WTC11 (cell line): ENCODE results near the gene MYO6. TPM values are rescaled to one million over a fixed set of nuclear protein-coding genes. Genes with fewer than 3 reads are reported as not detected.

Experiments
- ATAC-seq: fragments of 200-7000 bp; cut with Tn5 transposase; 2 replicates; pipeline ENCODE4 v1.10.0; 2021; ENCODE audit warnings: mild to moderate bottlenecking, moderate library complexity
- CTCF ChIA-PET: fragments of 300-600 bp; sonication (Branson Sonifier 250); formaldehyde crosslinking; loops from one replicate; lab custom pipeline; 2021; ENCODE audit warnings: antibody characterized with exemption; lab: Charles Lee
- POLR2A ChIA-PET: fragments of 350-600 bp; sonication (Branson Sonifier 250); formaldehyde crosslinking; loops from one replicate; lab custom pipeline; 2021; ENCODE audit warnings: antibody characterized with exemption; lab: Charles Lee
- DNase-seq: peaks from one replicate; pipeline ENCODE4 v3.0.0; 2021; ENCODE audit warnings: low spot score
- H3K27ac Mint-ChIP-seq: 2 replicates; pipeline ENCODE4 v1.8.0; 2021; ENCODE audit warnings: mixed read lengths
- H3K27me3 Mint-ChIP-seq: 2 replicates; pipeline ENCODE4 v1.8.0; 2021; ENCODE audit warnings: low read depth, mild to moderate bottlenecking, moderate library complexity, mixed read lengths
- H3K36me3 Mint-ChIP-seq: 2 replicates; pipeline ENCODE4 v1.8.0; 2021; ENCODE audit warnings: mixed read lengths
- H3K4me1 Mint-ChIP-seq: 2 replicates; pipeline ENCODE4 v1.8.0; 2022; ENCODE audit warnings: mixed read lengths
- H3K4me3 Mint-ChIP-seq: 2 replicates; pipeline ENCODE4 v1.8.0; 2021; ENCODE audit warnings: mild to moderate bottlenecking, moderate library complexity, mixed read lengths
- H3K9me3 Mint-ChIP-seq: 2 replicates; pipeline ENCODE4 v1.8.0; 2021; ENCODE audit warnings: mixed read lengths
- CBFB ChIP-seq: sonication (generic); formaldehyde crosslinking; IDR thresholded peaks from 2 replicates; pipeline ENCODE4 v1.8.1; 2022; ENCODE audit warnings: mild to moderate bottlenecking, low read depth, missing genetic modification reagents
- CDX4 ChIP-seq: fragments of 250-450 bp; sonication (Bioruptor Pico); IDR thresholded peaks from 2 replicates; pipeline ENCODE4 v1.9.0; 2021; ENCODE audit warnings: moderate library complexity, mild to moderate bottlenecking, inconsistent platforms, borderline replicate concordance
- CREM ChIP-seq: sonication (generic); formaldehyde crosslinking; IDR thresholded peaks from 2 replicates; pipeline ENCODE4 v1.8.1; 2022; ENCODE audit warnings: mild to moderate bottlenecking, missing genetic modification reagents, moderate library complexity
- EMX1 ChIP-seq: fragments of 250-450 bp; sonication (Bioruptor Pico); IDR thresholded peaks from 2 replicates; pipeline ENCODE4 v1.8.0; 2021; ENCODE audit warnings: mild to moderate bottlenecking
- FOXJ3 ChIP-seq: sonication (generic); formaldehyde crosslinking; IDR thresholded peaks from 2 replicates; pipeline ENCODE4 v1.9.0; 2021; ENCODE audit warnings: missing genetic modification reagents, mild to moderate bottlenecking, borderline replicate concordance
- FOXK1 ChIP-seq: sonication (generic); formaldehyde crosslinking; IDR thresholded peaks from 2 replicates; pipeline ENCODE4 v1.8.0; 2022; ENCODE audit warnings: mild to moderate bottlenecking, moderate library complexity, missing genetic modification reagents
- IRF2 ChIP-seq: sonication (generic); formaldehyde crosslinking; IDR thresholded peaks from 2 replicates; pipeline ENCODE4 v1.8.0; 2022; ENCODE audit warnings: low read depth, missing genetic modification reagents, borderline replicate concordance
- MYBL2 ChIP-seq: sonication (generic); formaldehyde crosslinking; IDR thresholded peaks from 2 replicates; pipeline ENCODE4 v1.8.1; 2023; ENCODE audit warnings: mild to moderate bottlenecking, moderate library complexity, missing genetic modification reagents
- NFE2L1 ChIP-seq: sonication (generic); formaldehyde crosslinking; IDR thresholded peaks from 2 replicates; pipeline ENCODE4 v1.8.1; 2023; ENCODE audit warnings: missing genetic modification reagents
- RORB ChIP-seq: fragments of 250-450 bp; sonication (Bioruptor Pico); IDR thresholded peaks from 2 replicates; pipeline ENCODE4 v1.9.0; 2021; ENCODE audit warnings: mild to moderate bottlenecking
- SOX15 ChIP-seq: fragments of 250-450 bp; sonication (Bioruptor Pico); IDR thresholded peaks from 2 replicates; pipeline ENCODE4 v1.9.0; 2021; ENCODE audit warnings: mild to moderate bottlenecking
- TP53 ChIP-seq: sonication (generic); formaldehyde crosslinking; IDR thresholded peaks from 2 replicates; pipeline ENCODE4 v1.8.1; 2023; ENCODE audit warnings: mild to moderate bottlenecking, missing genetic modification reagents
- ZNF138 ChIP-seq: sonication (generic); formaldehyde crosslinking; conservative IDR thresholded peaks from 2 replicates; pipeline ENCODE4 v1.8.1; 2022; ENCODE audit warnings: mild to moderate bottlenecking, moderate library complexity, missing genetic modification reagents
- total RNA-seq: library from RNA; stranded (reverse); gene quantifications from 3 replicates; pipeline ENCODE4 v1.2.3, GENCODE V29; 2021
- TF ChIP-seq, protein P1 (sequence below): sonication (generic); formaldehyde crosslinking; IDR thresholded peaks from 2 replicates; pipeline ENCODE4 v1.8.1; 2023; ENCODE audit warnings: mild to moderate bottlenecking, moderate library complexity, missing genetic modification reagents
- TF ChIP-seq, protein P2 (sequence below): sonication (generic); formaldehyde crosslinking; IDR thresholded peaks from 2 replicates; pipeline ENCODE4 v1.8.1; 2022; ENCODE audit warnings: missing genetic modification reagents, borderline replicate concordance
- TF ChIP-seq, protein P3 (sequence below): sonication (generic); formaldehyde crosslinking; IDR thresholded peaks from 2 replicates; pipeline ENCODE4 v1.8.1; 2023; ENCODE audit warnings: mild to moderate bottlenecking, missing genetic modification reagents

Gene MYO6
- total RNA-seq, 1 experiment from 2014 or later, result 32.6 TPM

DNA sequence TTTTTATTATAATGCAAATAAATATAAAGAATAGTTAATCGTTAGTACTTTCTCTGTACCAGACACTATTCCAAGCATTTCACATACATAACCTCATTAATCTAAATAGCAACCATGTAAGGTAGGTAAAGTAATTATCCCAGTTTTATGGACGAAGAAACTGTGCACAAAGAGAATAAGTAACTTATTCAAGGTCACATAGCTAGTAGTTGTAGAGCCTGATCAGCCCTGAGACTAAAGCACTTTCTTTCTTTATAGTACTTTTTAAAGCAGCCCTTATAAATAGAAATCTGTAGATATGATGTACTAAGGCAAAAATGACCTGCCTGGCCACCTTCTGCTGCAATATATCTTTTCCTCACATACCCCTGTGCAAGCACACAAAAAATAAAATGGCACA is 104.8 kb downstream of the MYO6 start:
- POLR2A ChIA-PET, result no interaction called here
- ATAC-seq, result no peak
- Mint-ChIP-seq H3K4me3 (no peak overlapping the region), H3K27me3 (no peaks in the 10 kb centered on the region), H3K4me1 (peaks cover 7% of the 10 kb centered on the region), H3K36me3 (peaks cover 7% of the 10 kb centered on the region), H3K27ac (no peak overlapping the region), H3K9me3 (no peaks in the 10 kb centered on the region)
- DNase-seq, result no peak
- CTCF ChIA-PET, result interaction anchor here (0.6 kb wide), 1 partner anchor 13 kb away, joined by 4 read pairs; no protein-coding TSS in a partner anchor
- no peak for TF ChIP-seq TP53 (CRISPR knock-in tag)
- TF ChIP-seq ZNF138 (CRISPR knock-in tag), result no peak
- TF ChIP-seq CREM, result no peak
- TF ChIP-seq, protein P1, sequence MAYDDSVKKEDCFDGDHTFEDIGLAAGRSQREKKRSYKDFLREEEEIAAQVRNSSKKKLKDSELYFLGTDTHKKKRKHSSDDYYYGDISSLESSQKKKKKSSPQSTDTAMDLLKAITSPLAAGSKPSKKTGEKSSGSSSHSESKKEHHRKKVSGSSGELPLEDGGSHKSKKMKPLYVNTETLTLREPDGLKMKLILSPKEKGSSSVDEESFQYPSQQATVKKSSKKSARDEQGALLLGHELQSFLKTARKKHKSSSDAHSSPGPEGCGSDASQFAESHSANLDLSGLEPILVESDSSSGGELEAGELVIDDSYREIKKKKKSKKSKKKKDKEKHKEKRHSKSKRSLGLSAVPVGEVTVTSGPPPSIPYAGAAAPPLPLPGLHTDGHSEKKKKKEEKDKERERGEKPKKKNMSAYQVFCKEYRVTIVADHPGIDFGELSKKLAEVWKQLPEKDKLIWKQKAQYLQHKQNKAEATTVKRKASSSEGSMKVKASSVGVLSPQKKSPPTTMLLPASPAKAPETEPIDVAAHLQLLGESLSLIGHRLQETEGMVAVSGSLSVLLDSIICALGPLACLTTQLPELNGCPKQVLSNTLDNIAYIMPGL (CRISPR knock-in tag), result no peak
- no peak for TF ChIP-seq CDX4 (CRISPR knock-in tag)
- TF ChIP-seq, protein P2, sequence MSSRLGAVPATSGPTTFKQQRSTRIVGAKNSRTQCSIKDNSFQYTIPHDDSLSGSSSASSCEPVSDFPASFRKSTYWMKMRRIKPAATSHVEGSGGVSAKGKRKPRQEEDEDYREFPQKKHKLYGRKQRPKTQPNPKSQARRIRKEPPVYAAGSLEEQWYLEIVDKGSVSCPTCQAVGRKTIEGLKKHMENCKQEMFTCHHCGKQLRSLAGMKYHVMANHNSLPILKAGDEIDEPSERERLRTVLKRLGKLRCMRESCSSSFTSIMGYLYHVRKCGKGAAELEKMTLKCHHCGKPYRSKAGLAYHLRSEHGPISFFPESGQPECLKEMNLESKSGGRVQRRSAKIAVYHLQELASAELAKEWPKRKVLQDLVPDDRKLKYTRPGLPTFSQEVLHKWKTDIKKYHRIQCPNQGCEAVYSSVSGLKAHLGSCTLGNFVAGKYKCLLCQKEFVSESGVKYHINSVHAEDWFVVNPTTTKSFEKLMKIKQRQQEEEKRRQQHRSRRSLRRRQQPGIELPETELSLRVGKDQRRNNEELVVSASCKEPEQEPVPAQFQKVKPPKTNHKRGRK (CRISPR knock-in tag), result no peak
- TF ChIP-seq FOXJ3 (CRISPR knock-in tag), result no peak
- TF ChIP-seq RORB (CRISPR knock-in tag), result no peak
- no peak for TF ChIP-seq IRF2 (CRISPR knock-in tag)
- no peak for TF ChIP-seq NFE2L1 (CRISPR knock-in tag)
- no peak for TF ChIP-seq FOXK1 (CRISPR knock-in tag)
- no peak for TF ChIP-seq CBFB (CRISPR knock-in tag)
- no peak for TF ChIP-seq SOX15
- TF ChIP-seq EMX1 (CRISPR knock-in tag), result no peak

GRCh38 chr6:75855052-75855451 is 106.0 kb downstream of the MYO6 start:
- H3K36me3 Mint-ChIP-seq, result peaks cover 7% of the 10 kb centered on the region
- H3K27me3 Mint-ChIP-seq, result no peaks in the 10 kb centered on the region
- TF ChIP-seq MYBL2 (CRISPR knock-in tag), result no peak
- TF ChIP-seq CREM, result no peak
- no peak for TF ChIP-seq RORB (CRISPR knock-in tag)
- no peak for TF ChIP-seq EMX1 (CRISPR knock-in tag)
- TF ChIP-seq, protein P3, sequence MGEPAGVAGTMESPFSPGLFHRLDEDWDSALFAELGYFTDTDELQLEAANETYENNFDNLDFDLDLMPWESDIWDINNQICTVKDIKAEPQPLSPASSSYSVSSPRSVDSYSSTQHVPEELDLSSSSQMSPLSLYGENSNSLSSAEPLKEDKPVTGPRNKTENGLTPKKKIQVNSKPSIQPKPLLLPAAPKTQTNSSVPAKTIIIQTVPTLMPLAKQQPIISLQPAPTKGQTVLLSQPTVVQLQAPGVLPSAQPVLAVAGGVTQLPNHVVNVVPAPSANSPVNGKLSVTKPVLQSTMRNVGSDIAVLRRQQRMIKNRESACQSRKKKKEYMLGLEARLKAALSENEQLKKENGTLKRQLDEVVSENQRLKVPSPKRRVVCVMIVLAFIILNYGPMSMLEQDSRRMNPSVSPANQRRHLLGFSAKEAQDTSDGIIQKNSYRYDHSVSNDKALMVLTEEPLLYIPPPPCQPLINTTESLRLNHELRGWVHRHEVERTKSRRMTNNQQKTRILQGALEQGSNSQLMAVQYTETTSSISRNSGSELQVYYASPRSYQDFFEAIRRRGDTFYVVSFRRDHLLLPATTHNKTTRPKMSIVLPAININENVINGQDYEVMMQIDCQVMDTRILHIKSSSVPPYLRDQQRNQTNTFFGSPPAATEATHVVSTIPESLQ, result no peak
- TF ChIP-seq, protein P2 (CRISPR knock-in tag), result no peak
- TF ChIP-seq, all 79 proteins: peak for 0
- Mint-ChIP-seq H3K9me3 (no peaks in the 10 kb centered on the region), H3K4me1 (no peaks in the 10 kb centered on the region), H3K27ac (no peak overlapping the region), H3K4me3 (no peak overlapping the region)
- ATAC-seq (no peak), DNase-seq (peak; percentile 23)
- ChIA-PET POLR2A (no interaction called here), CTCF (interaction anchor here (0.8 to 1.2 kb wide), 3 partner anchors 38 to 80 kb away, joined by 3 read pairs; no protein-coding TSS in a partner anchor)
